Calu3 (cell line): Measurements from ENCODE around the gene MAPKAPK5. TPM values are rescaled to one million over a fixed set of nuclear protein-coding genes. Genes with fewer than 3 reads are reported as not detected.

Experiments
- BruUV-seq: library from RNA; stranded (reverse); fragments of 400-500 nt; replicated peaks from 2 replicates; lab custom pipeline; 2021; lab: Mats Ljungman, UMichigan
- CTCF ChIA-PET: fragments of 300-600 bp; sonication (Branson Sonifier 250); formaldehyde crosslinking; loops from one replicate; lab custom pipeline; 2022; ENCODE audit warnings: antibody characterized with exemption; lab: Charles Lee
- DNase-seq: peaks from one replicate; pipeline ENCODE4 v3.0.0; 2022
- H3K27ac Mint-ChIP-seq: one replicate; pipeline ENCODE4 v1.8.0; 2022; ENCODE audit warnings: mixed read lengths; ENCODE audit not compliant: unreplicated experiment
- H3K27me3 Mint-ChIP-seq: one replicate; pipeline ENCODE4 v1.8.0; 2022; ENCODE audit warnings: mixed read lengths; ENCODE audit not compliant: unreplicated experiment
- H3K36me3 Mint-ChIP-seq: one replicate; pipeline ENCODE4 v1.8.0; 2022; ENCODE audit warnings: mild to moderate bottlenecking, moderate library complexity, mixed read lengths; ENCODE audit not compliant: insufficient read depth, unreplicated experiment
- H3K4me1 Mint-ChIP-seq: one replicate; pipeline ENCODE4 v1.8.0; 2022; ENCODE audit warnings: mild to moderate bottlenecking, low read depth, mixed read lengths; ENCODE audit not compliant: unreplicated experiment
- H3K4me3 Mint-ChIP-seq: one replicate; pipeline ENCODE4 v1.8.0; 2022; ENCODE audit warnings: mild to moderate bottlenecking, low read depth, moderate library complexity, mixed read lengths; ENCODE audit not compliant: unreplicated experiment
- H3K9me3 Mint-ChIP-seq: one replicate; pipeline ENCODE4 v1.8.0; 2022; ENCODE audit warnings: low read depth, mixed read lengths; ENCODE audit not compliant: unreplicated experiment
- CTCF ChIP-seq: fragments of 200-600 bp; IDR thresholded peaks from one replicate; pipeline ENCODE4 v1.8.0; 2022; ENCODE audit warnings: antibody characterized with exemption; ENCODE audit not compliant: unreplicated experiment
- intact Hi-C: fragments of 100-400 bp; cut with micrococcal nuclease; formaldehyde crosslinking; loops from one replicate; pipeline ENCODE4 v1.10.0; 2022; ENCODE audit not compliant: unreplicated experiment
- total RNA-seq: library from RNA; stranded (reverse); gene quantifications from 2 replicates; pipeline ENCODE4 v1.2.3, GENCODE V29; 2022

The MAPKAPK5 gene
- total RNA-seq, 1 experiment from 2014 or later, result 84.8 TPM

DNA sequence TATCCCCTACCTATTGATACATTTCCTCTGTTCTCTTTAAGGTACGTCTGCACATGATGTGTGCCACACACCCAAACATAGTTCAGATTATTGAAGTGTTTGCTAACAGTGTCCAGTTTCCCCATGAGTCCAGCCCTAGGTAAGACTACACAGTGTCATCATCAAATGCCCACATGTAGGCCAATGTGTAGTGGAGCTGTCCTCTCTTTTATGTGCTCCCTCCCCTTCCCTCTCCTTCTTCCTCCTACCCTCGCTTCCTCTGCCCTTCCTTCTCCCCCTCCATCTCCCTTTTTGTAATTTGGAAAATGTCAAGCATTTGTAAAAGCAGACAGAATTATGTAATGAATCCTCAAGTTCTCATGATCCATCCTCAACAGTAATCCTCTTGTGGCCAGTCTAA is 25.5 kb downstream of the MAPKAPK5 start:
- intact Hi-C loops, result no loop called here
- Mint-ChIP-seq H3K4me3 (no peak overlapping the region), H3K9me3 (no peaks in the 10 kb centered on the region), H3K36me3 (peaks cover 23% of the 10 kb centered on the region), H3K27ac (no peak overlapping the region), H3K4me1 (no peaks in the 10 kb centered on the region), H3K27me3 (no peaks in the 10 kb centered on the region)
- CTCF ChIA-PET, result no interaction called here
- DNase-seq, result no peak
- TF ChIP-seq CTCF, result no peak
- no TSS peak for BruUV-seq

DNA sequence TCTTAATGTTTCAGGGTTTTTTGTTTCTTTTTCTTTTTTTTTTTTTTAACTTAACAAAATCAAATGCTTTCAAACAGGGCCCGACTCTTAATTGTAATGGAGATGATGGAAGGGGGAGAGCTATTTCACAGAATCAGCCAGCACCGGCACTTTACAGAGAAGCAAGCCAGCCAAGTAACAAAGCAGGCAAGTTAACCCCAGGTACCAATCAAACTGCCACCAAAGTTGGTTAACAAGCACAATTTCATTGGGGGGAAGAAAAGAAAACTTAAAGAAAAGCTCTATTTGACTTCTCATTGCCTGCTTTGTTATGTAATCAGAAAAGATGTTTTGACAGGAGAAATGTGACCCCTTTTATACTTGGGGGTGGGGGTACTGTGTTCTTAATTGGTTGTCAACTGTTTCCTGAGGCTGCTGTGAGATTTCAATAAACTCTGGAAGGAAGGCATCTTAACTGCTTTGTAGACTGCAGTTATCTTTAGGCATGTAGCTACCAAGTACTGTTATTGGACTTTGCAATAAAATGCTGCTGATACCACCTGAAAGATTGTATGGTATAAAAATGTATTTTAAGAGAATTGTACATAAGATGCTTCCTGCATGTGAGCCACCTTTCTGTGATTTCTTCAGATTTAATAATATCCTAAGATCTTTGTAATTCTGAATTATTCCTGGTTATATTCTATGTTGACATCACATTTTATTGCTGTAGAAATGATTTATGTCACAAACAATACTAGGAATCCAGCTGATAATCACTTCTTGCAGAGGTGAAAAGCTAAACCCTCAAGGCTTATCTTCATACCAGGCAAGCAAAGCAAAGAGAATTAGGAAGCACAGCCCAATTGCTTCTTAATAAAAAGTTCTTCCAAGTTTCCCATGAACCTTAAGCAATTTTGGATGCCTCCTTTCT is 26.9 kb downstream of the MAPKAPK5 start:
- intact Hi-C loops, result no loop called here
- Mint-ChIP-seq H3K27ac (no peak overlapping the region), H3K27me3 (no peaks in the 10 kb centered on the region), H3K9me3 (no peaks in the 10 kb centered on the region), H3K36me3 (peaks cover 28% of the 10 kb centered on the region), H3K4me3 (no peak overlapping the region), H3K4me1 (no peaks in the 10 kb centered on the region)
- CTCF ChIA-PET, result interaction anchor here (0.7 kb wide), 1 partner anchor 56 kb away, joined by 3 read pairs; no protein-coding TSS in a partner anchor
- no peak for TF ChIP-seq CTCF
- no TSS peak for BruUV-seq
- no peak for DNase-seq

DNA sequence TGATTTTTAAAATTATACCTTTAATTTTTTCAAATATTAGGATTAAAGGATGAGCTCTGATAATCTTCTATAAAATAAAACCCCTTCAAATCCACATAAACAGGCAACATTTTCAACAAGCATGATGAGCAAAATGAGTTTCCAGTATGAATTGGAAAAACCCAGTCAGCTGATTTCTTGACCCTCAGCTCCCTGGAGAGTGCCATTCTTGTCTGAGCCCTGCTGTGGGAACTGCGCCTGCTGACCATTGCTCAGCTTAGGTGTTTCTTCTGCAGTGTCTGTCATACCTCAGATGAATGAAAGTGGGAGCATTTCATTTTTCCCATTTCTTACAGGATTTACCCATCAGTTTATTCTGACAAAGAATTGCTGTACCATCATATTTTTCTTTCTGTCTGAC is 27.6 kb downstream of the MAPKAPK5 start:
- Mint-ChIP-seq H3K36me3 (peaks cover 30% of the 10 kb centered on the region), H3K9me3 (no peaks in the 10 kb centered on the region), H3K27me3 (no peaks in the 10 kb centered on the region), H3K27ac (no peak overlapping the region), H3K4me1 (no peaks in the 10 kb centered on the region), H3K4me3 (no peak overlapping the region)
- no peak for DNase-seq
- no TSS peak for BruUV-seq
- TF ChIP-seq CTCF, result no peak
- intact Hi-C loops, result no loop called here
- CTCF ChIA-PET, result interaction anchor here (0.6 kb wide), 1 partner anchor 904 kb away, joined by 3 read pairs; no protein-coding TSS in a partner anchor

DNA sequence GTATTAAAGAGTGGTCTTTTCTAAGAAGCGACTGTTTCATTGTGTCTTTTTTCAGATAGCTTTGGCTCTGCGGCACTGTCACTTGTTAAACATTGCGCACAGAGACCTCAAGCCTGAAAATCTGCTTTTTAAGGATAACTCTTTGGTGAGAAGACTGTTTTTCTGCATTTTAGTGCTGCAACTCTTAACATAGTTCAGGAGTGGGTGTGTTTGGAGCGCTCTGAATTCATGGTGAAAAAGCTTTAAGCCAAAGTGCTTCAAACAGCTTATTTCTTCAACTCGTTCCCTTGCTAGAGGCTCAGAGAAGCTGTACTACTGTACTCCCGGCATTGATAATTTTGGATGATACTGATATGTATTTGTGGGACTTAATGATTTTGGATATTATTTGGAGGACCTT is 28.2 kb downstream of the MAPKAPK5 start:
- TF ChIP-seq CTCF, result no peak
- no peak overlapping the region for H3K4me3 Mint-ChIP-seq
- intact Hi-C loops, result no loop called here
- CTCF ChIA-PET, result interaction anchor here (0.6 kb wide), 1 partner anchor 903 kb away, joined by 3 read pairs; no protein-coding TSS in a partner anchor
- no TSS peak for BruUV-seq
- no peak overlapping the region for H3K27ac Mint-ChIP-seq
- H3K36me3 Mint-ChIP-seq, result peaks cover 35% of the 10 kb centered on the region
- H3K9me3 Mint-ChIP-seq, result no peaks in the 10 kb centered on the region
- no peaks in the 10 kb centered on the region for H3K4me1 Mint-ChIP-seq
- no peak for DNase-seq
- H3K27me3 Mint-ChIP-seq, result no peaks in the 10 kb centered on the region
